Trophoblast cell (in vitro differentiated cells and primary cell): ENCODE data around the gene TRMT2A.

Source experiments
- DNase-seq, 2 donors: peaks; one replicate each; pipeline ENCODE4 v3.0.0-alpha.2; 2016
- H2AFZ ChIP-seq: 2 replicates; pipeline ENCODE4 v1.6.1; 2013; ENCODE audit warnings: low read length, moderate library complexity, mild to moderate bottlenecking; ENCODE audit not compliant: insufficient read depth, poor library complexity
- H2AK5ac ChIP-seq: 2 replicates; pipeline ENCODE4 v1.6.1; 2013; ENCODE audit warnings: mild to moderate bottlenecking, low read length
- H2BK120ac ChIP-seq: 2 replicates; pipeline ENCODE4 v1.6.1; 2013; ENCODE audit warnings: low read length, mild to moderate bottlenecking, moderate library complexity; ENCODE audit not compliant: insufficient read depth, poor library complexity
- H2BK12ac ChIP-seq: 2 replicates; pipeline ENCODE4 v1.6.1; 2013; ENCODE audit warnings: mild to moderate bottlenecking, low read length, moderate library complexity
- H2BK5ac ChIP-seq: 2 replicates; pipeline ENCODE4 v1.6.1; 2013; ENCODE audit warnings: low read length, low read depth, moderate library complexity, mild to moderate bottlenecking; ENCODE audit not compliant: poor library complexity
- H3K14ac ChIP-seq: 2 replicates; pipeline ENCODE4 v1.6.1; 2013; ENCODE audit warnings: mild to moderate bottlenecking, low read length
- H3K18ac ChIP-seq: 2 replicates; pipeline ENCODE4 v1.6.1; 2013; ENCODE audit warnings: mild to moderate bottlenecking, low read length
- H3K23ac ChIP-seq: 2 replicates; pipeline ENCODE4 v1.6.1; 2013; ENCODE audit warnings: low read length
- H3K27ac ChIP-seq: 2 replicates; pipeline ENCODE4 v1.5.1; 2013; ENCODE audit warnings: low read depth, mild to moderate bottlenecking, inconsistent platforms, low read length, moderate library complexity
- H3K27me3 ChIP-seq: 2 replicates; pipeline ENCODE4 v1.6.1; 2013; ENCODE audit warnings: inconsistent platforms, mild to moderate bottlenecking, low read length, moderate library complexity; ENCODE audit not compliant: insufficient read depth
- H3K36me3 ChIP-seq, 2 experiments: 1 replicate in 1 of 2; 2 replicates in 1 of 2; pipeline ENCODE4 v1.6.1; 2013; ENCODE audit warnings: low read length in 2 of 2, mild to moderate bottlenecking in 2 of 2, moderate library complexity in 1 of 2; ENCODE audit not compliant: insufficient read depth in 2 of 2, control insufficient read depth in 1 of 2
- H3K4ac ChIP-seq: 2 replicates; pipeline ENCODE4 v1.6.1; 2013; ENCODE audit warnings: low read depth, mild to moderate bottlenecking, low read length, moderate library complexity
- H3K4me1 ChIP-seq, 2 experiments: 1 replicate in 1 of 2; 2 replicates in 1 of 2; pipeline ENCODE4 v1.6.1; 2013; ENCODE audit warnings: low read length in 2 of 2, mild to moderate bottlenecking in 2 of 2, moderate library complexity in 1 of 2; ENCODE audit not compliant: insufficient read depth in 2 of 2, control insufficient read depth in 1 of 2
- H3K4me2 ChIP-seq: 2 replicates; pipeline ENCODE4 v1.6.1; 2013; ENCODE audit warnings: inconsistent platforms, mild to moderate bottlenecking, low read length, moderate library complexity
- H3K4me3 ChIP-seq: 2 replicates; pipeline ENCODE4 v1.5.1; 2013; ENCODE audit warnings: mild to moderate bottlenecking, low read depth, low read length, inconsistent platforms
- H3K79me1 ChIP-seq: one replicate; pipeline ENCODE4 v1.6.1; 2013; ENCODE audit warnings: low read length
- H3K79me2 ChIP-seq: 2 replicates; pipeline ENCODE4 v1.6.1; 2013; ENCODE audit warnings: low read length, mild to moderate bottlenecking; ENCODE audit not compliant: control insufficient read depth, insufficient read depth, poor library complexity
- H3K9ac ChIP-seq: 2 replicates; pipeline ENCODE4 v1.6.1; 2013; ENCODE audit warnings: mild to moderate bottlenecking, low read length
- H3K9me3 ChIP-seq: 2 replicates; pipeline ENCODE4 v1.6.1; 2013; ENCODE audit warnings: low read depth, mild to moderate bottlenecking, control low read depth, inconsistent platforms, low read length; ENCODE audit not compliant: insufficient read depth
- H4K12ac ChIP-seq: 2 replicates; pipeline ENCODE4 v1.6.1; 2013; ENCODE audit warnings: low read depth, mild to moderate bottlenecking, low read length, moderate library complexity
- H4K8ac ChIP-seq: 2 replicates; pipeline ENCODE4 v1.6.1; 2013; ENCODE audit warnings: low read depth, mild to moderate bottlenecking, low read length, moderate library complexity
- H4K91ac ChIP-seq: one replicate; pipeline ENCODE4 v1.6.1; 2013; ENCODE audit warnings: low read depth, mild to moderate bottlenecking, low read length, moderate library complexity
- WGBS: extraction: QIAGEN DNeasy Blood & Tissue Kit; methylation state at CpG from one replicate; pipeline ENCODE4 v1.1.7; 2013; ENCODE audit warnings: missing lambda C conversion rate; ENCODE audit not compliant: insufficient read length, insufficient coverage; ENCODE audit errors: extremely low coverage; 5-methylcytosine and 5-hydroxymethylcytosine counted together

The TRMT2A gene

GRCh38 chr22:20147237-20147988, 30.4 kb upstream of the TRMT2A start:
- H3K9ac ChIP-seq: no peak overlapping the region
- H2AK5ac ChIP-seq: no peak overlapping the region
- no peak overlapping the region for H3K14ac ChIP-seq
- peaks cover 15 to 17% of the 10 kb centered on the region in 2 experiments for H3K36me3 ChIP-seq
- no peaks in the 10 kb centered on the region for H3K27me3 ChIP-seq
- no peak overlapping the region for H3K18ac ChIP-seq
- WGBS: no CpG with 5 or more reads among the region's 14 CpGs
- no peak overlapping the region for H4K8ac ChIP-seq
- no peak for DNase-seq
- H2BK120ac ChIP-seq: no peak overlapping the region
- H3K4ac ChIP-seq: no peak overlapping the region
- no peak overlapping the region for H3K4me3 ChIP-seq
- no peak overlapping the region for H3K4me2 ChIP-seq
- no peaks in the 10 kb centered on the region for H3K9me3 ChIP-seq
- no peak overlapping the region for H2BK12ac ChIP-seq
- peaks cover under 1 to 1% of the 10 kb centered on the region in 2 experiments for H3K4me1 ChIP-seq
- H3K79me2 ChIP-seq: no peaks in the 10 kb centered on the region
- H3K27ac ChIP-seq: no peak overlapping the region
- peaks cover under 1% of the 10 kb centered on the region for H3K79me1 ChIP-seq
- H3K23ac ChIP-seq: no peak overlapping the region
- no peak overlapping the region for H2AFZ ChIP-seq
- no peak overlapping the region for H4K12ac ChIP-seq
- H2BK5ac ChIP-seq: no peak overlapping the region
- H4K91ac ChIP-seq: no peak overlapping the region

- Histone ChIP-seq H3K23ac (no peak overlapping the region), H3K4me3 (no peak overlapping the region)
Measured at GRCh38 chr22:20146777-20147176, 29.8 kb upstream of the TRMT2A start.

GRCh38 chr22:20145832-20146223, 28.8 kb upstream of the TRMT2A start:
- Histone ChIP-seq H3K27ac (no peak overlapping the region), H4K91ac (no peak overlapping the region), H2BK5ac (no peak overlapping the region), H2BK12ac (no peak overlapping the region), H3K14ac (no peak overlapping the region), H3K9me3 (no peaks in the 10 kb centered on the region), H3K18ac (peak overlapping the region; percentile 15), H3K4me2 (no peak overlapping the region), H4K12ac (no peak overlapping the region), H3K9ac (no peak overlapping the region), H2BK120ac (peak overlapping the region; percentile 27), H3K27me3 (no peaks in the 10 kb centered on the region), H2AK5ac (no peak overlapping the region), H3K4ac (no peak overlapping the region), H3K36me3 (peaks cover 15 to 21% of the 10 kb centered on the region in 2 experiments), H3K79me2 (no peaks in the 10 kb centered on the region), H4K8ac (no peak overlapping the region), H3K4me1 (peaks cover 13 to 15% of the 10 kb centered on the region in 2 experiments), H3K23ac (no peak overlapping the region), H3K4me3 (no peak overlapping the region), H3K79me1 (peaks cover 7% of the 10 kb centered on the region), H2AFZ (no peak overlapping the region)
- WGBS: no CpG with 5 or more reads among the region's 21 CpGs
- DNase-seq: no peak

More at GRCh38 chr22:20146777-20147176, 29.8 kb upstream of the TRMT2A start:
- Histone ChIP-seq H4K91ac (no peak overlapping the region), H3K4me1 (peaks cover 7% of the 10 kb centered on the region in 2 experiments), H3K27me3 (no peaks in the 10 kb centered on the region), H4K12ac (no peak overlapping the region), H3K9ac (no peak overlapping the region), H3K4ac (no peak overlapping the region), H4K8ac (no peak overlapping the region), H3K79me2 (no peaks in the 10 kb centered on the region), H2BK5ac (no peak overlapping the region), H3K79me1 (peaks cover 7% of the 10 kb centered on the region), H3K27ac (no peak overlapping the region), H3K18ac (no peak overlapping the region), H2BK120ac (no peak overlapping the region), H3K36me3 (peaks cover 15 to 21% of the 10 kb centered on the region in 2 experiments), H2AFZ (no peak overlapping the region), H3K4me2 (no peak overlapping the region), H2AK5ac (no peak overlapping the region), H2BK12ac (no peak overlapping the region), H3K14ac (no peak overlapping the region), H3K9me3 (no peaks in the 10 kb centered on the region)
- no CpG with 5 or more reads among the region's 22 CpGs for WGBS
- DNase-seq: no peak

DNA sequence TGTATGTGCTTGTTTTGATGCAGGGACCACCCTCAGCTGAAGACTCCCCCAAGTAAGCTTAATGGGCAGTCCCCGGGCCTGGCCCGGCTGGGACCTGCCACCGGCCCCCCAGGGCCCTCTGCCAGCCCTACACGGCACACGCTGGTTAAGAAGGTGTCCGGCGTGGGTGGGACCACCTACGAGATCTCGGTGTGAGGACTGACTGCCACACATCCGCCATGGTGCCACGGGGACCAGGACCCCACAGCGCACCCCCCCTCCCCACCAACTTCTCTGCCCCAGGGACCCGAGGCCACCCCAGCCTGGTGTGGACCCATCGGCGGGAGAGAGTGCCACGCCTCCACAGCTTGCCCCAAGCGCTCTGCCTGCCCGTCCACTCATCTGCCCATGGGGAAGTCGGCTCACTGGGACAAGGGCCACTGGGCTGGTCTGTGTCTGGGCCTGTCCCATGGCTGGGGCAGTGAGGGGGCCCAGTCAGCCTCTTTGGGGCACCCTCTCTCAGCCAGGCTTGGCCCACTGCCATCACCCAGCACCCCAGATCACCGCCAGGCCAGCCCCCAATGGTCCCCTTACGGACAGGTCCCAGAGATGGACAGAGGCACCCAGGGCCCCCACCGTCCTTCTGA, 28.3 kb upstream of the TRMT2A start:
- Histone ChIP-seq H4K8ac (no peak overlapping the region), H2BK12ac (no peak overlapping the region), H3K4me1 (peaks cover 13 to 15% of the 10 kb centered on the region in 2 experiments), H2BK120ac (peak overlapping the region; percentile 27), H3K79me1 (peaks cover 7% of the 10 kb centered on the region), H3K23ac (no peak overlapping the region), H2BK5ac (no peak overlapping the region), H3K14ac (no peak overlapping the region), H3K4ac (no peak overlapping the region), H3K36me3 (peaks cover 15 to 21% of the 10 kb centered on the region in 2 experiments), H3K9me3 (no peaks in the 10 kb centered on the region), H3K4me2 (no peak overlapping the region), H3K18ac (peak overlapping the region; percentile 15), H3K27me3 (no peaks in the 10 kb centered on the region), H4K12ac (no peak overlapping the region), H2AK5ac (no peak overlapping the region), H3K9ac (no peak overlapping the region), H4K91ac (no peak overlapping the region), H2AFZ (no peak overlapping the region), H3K79me2 (no peaks in the 10 kb centered on the region), H3K27ac (no peak overlapping the region), H3K4me3 (no peak overlapping the region)
- DNase-seq: no peak
- WGBS: no CpG with 5 or more reads among the region's 22 CpGs
